Measurements from ENCODE around the gene ARHGEF1. TPM values are rescaled to one million over a fixed set of nuclear protein-coding genes. Genes with fewer than 3 reads are reported as not detected.

Gene ARHGEF1
- total RNA-seq, 2 donors from 2014 or later: 64.1 to 98.7 TPM

- intact Hi-C loops (cut with DNase I): no loop called here
- Histone ChIP-seq H3K4me3 (no peak overlapping the region), H3K36me3 (no peaks in the 10 kb centered on the region), H3K9me3 (no peaks in the 10 kb centered on the region), H3K9ac (ENCODE audit: low read depth in 2 of 2, low read length in 2 of 2) (peak overlapping the region in 1 of 2 donors; percentile 6), H3K27me3 (peaks cover 25% of the 10 kb centered on the region), H3K27ac (no peak overlapping the region), H3K4me1 (peaks cover 5% of the 10 kb centered on the region)
- TF ChIP-seq CTCF (IDR thresholded peaks at IDR 0.05): no peak
- DNase-seq: no peak
These were observed 48.1 kb downstream of the ARHGEF1 start for GRCh38 chr19:41930926-41931592.

- Histone ChIP-seq H3K27ac (no peak overlapping the region), H3K27me3 (peaks cover 17% of the 10 kb centered on the region), H3K9ac (ENCODE audit: low read depth in 2 of 2, low read length in 2 of 2) (no peak overlapping the region), H3K4me1 (peaks cover 5% of the 10 kb centered on the region), H3K36me3 (no peaks in the 10 kb centered on the region), H3K4me3 (no peak overlapping the region), H3K9me3 (no peaks in the 10 kb centered on the region)
- intact Hi-C loops (cut with DNase I): no loop called here
- DNase-seq: no peak
- TF ChIP-seq CTCF (IDR thresholded peaks at IDR 0.05): no peak
These were observed 49.3 kb downstream of the ARHGEF1 start for GRCh38 chr19:41932259-41932719.

- Histone ChIP-seq H3K27ac (no peak overlapping the region), H3K4me3 (no peak overlapping the region), H3K27me3 (peaks cover 13% of the 10 kb centered on the region), H3K9ac (ENCODE audit: low read depth in 2 of 2, low read length in 2 of 2) (no peak overlapping the region), H3K9me3 (no peaks in the 10 kb centered on the region), H3K4me1 (peaks cover 5% of the 10 kb centered on the region), H3K36me3 (no peaks in the 10 kb centered on the region)
- DNase-seq: no peak
- intact Hi-C loops (cut with DNase I): no loop called here
- TF ChIP-seq CTCF (IDR thresholded peaks at IDR 0.05): no peak
These were observed 49.8 kb downstream of the ARHGEF1 start for GRCh38 chr19:41932720-41933332.

GRCh38 chr19:41933693-41934426, 50.9 kb downstream of the ARHGEF1 start:
- no peak for TF ChIP-seq CTCF (IDR thresholded peaks at IDR 0.05)
- Histone ChIP-seq H3K9ac (ENCODE audit: low read depth in 2 of 2, low read length in 2 of 2) (no peak overlapping the region), H3K4me1 (peaks cover 2% of the 10 kb centered on the region)

GRCh38 chr19:41934849-41935374, 51.9 kb downstream of the ARHGEF1 start:
- Histone ChIP-seq H3K27me3 (peaks cover 8% of the 10 kb centered on the region), H3K27ac (no peak overlapping the region)

More at GRCh38 chr19:41933693-41934426, 50.9 kb downstream of the ARHGEF1 start:
- intact Hi-C loops (cut with DNase I): no loop called here
- Histone ChIP-seq H3K36me3 (no peaks in the 10 kb centered on the region), H3K27ac (no peak overlapping the region), H3K4me3 (no peak overlapping the region), H3K27me3 (peaks cover 8% of the 10 kb centered on the region), H3K9me3 (no peaks in the 10 kb centered on the region)
- DNase-seq: no peak

More at GRCh38 chr19:41934849-41935374, 51.9 kb downstream of the ARHGEF1 start:
- intact Hi-C loops (cut with DNase I): loop anchor here (1.0 kb wide), 1 partner anchor 62 kb away; no protein-coding TSS in a partner anchor
- Histone ChIP-seq H3K4me1 (no peaks in the 10 kb centered on the region), H3K4me3 (no peak overlapping the region), H3K36me3 (no peaks in the 10 kb centered on the region), H3K9ac (ENCODE audit: low read depth in 2 of 2, low read length in 2 of 2) (no peak overlapping the region), H3K9me3 (no peaks in the 10 kb centered on the region)
- peak; percentile 85 for TF ChIP-seq CTCF (IDR thresholded peaks at IDR 0.05)
- peak; percentile 85 for DNase-seq

Measured in colonic mucosa (tissue), 4 donors.